Gastrocnemius medialis (tissue), 4 donors: ENCODE data around the gene TRAF2.

Experiments used
- POLR2A ChIP-seq, 2 donors: fragments of 450-650 bp; IDR thresholded peaks; one replicate each; pipeline ENCODE4 v1.6.1; 2017; ENCODE audit warnings: antibody characterized with exemption in 2 of 2, mild to moderate bottlenecking in 2 of 2, moderate library complexity in 2 of 2
- TF ChIP-seq, protein P1 (sequence below), 5 experiments: fragments of 450-650 bp in 3 of 5; fragments of 200-600 bp in 2 of 5; sonication (generic) in 2 of 5; IDR thresholded peaks in 4 of 5; conservative IDR thresholded peaks in 1 of 5; 1 replicate in 4 of 5; 2 replicates in 1 of 5; pipeline ENCODE4 v1.5.1; 2016 to 2019; ENCODE audit warnings: antibody characterized with exemption in 5 of 5, mild to moderate bottlenecking in 3 of 5, moderate library complexity in 3 of 5

GRCh38 chr9:136955202-136955942 is 69.1 kb downstream of the TRAF2 start:
- TF ChIP-seq, protein P1, sequence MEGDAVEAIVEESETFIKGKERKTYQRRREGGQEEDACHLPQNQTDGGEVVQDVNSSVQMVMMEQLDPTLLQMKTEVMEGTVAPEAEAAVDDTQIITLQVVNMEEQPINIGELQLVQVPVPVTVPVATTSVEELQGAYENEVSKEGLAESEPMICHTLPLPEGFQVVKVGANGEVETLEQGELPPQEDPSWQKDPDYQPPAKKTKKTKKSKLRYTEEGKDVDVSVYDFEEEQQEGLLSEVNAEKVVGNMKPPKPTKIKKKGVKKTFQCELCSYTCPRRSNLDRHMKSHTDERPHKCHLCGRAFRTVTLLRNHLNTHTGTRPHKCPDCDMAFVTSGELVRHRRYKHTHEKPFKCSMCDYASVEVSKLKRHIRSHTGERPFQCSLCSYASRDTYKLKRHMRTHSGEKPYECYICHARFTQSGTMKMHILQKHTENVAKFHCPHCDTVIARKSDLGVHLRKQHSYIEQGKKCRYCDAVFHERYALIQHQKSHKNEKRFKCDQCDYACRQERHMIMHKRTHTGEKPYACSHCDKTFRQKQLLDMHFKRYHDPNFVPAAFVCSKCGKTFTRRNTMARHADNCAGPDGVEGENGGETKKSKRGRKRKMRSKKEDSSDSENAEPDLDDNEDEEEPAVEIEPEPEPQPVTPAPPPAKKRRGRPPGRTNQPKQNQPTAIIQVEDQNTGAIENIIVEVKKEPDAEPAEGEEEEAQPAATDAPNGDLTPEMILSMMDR (IDR thresholded peaks at IDR 0.05 in 4 of 5, conservative IDR thresholded peaks at IDR 0.05 in 1 of 5) = no peak
- TF ChIP-seq POLR2A (IDR thresholded peaks at IDR 0.05) = no peak
